AG04450 (cell line): Measurements from ENCODE around the gene SKAP1. TPM values are rescaled to one million over a fixed set of nuclear protein-coding genes. Genes with fewer than 3 reads are reported as not detected.

Source experiments
- CTCF ChIA-PET: fragments of 300-600, 350-600 bp; formaldehyde crosslinking; extraction: SDS; loops from one replicate; lab custom pipeline; 2022; ENCODE audit warnings: antibody characterized with exemption, inconsistent platforms; lab: Charles Lee
- POLR2A ChIA-PET: fragments of 350-600 bp; formaldehyde crosslinking; extraction: SDS; loops from one replicate; lab custom pipeline; 2021; ENCODE audit warnings: antibody characterized with exemption, inconsistent platforms; lab: Yijun Ruan, JAX
- DNase-seq: peaks from one replicate; pipeline ENCODE4 v3.0.0-alpha.2; 2011; ENCODE audit warnings: low read depth, low spot score
- H3K27ac ChIP-seq: one replicate; pipeline ENCODE4 v1.5.1; 2012; ENCODE audit warnings: low read depth, low read length, control low read depth
- H3K27me3 ChIP-seq: one replicate; pipeline ENCODE4 v1.6.0; 2012; ENCODE audit warnings: low read length; ENCODE audit not compliant: control insufficient read depth, insufficient read depth
- H3K4me3 ChIP-seq: 2 replicates; pipeline ENCODE4 v1.5.1; 2011; ENCODE audit warnings: mild to moderate bottlenecking, low read depth, low read length, control low read depth
- H3K9me3 ChIP-seq: 2 replicates; pipeline ENCODE4 v1.5.1; 2012; ENCODE audit warnings: low read length; ENCODE audit not compliant: control insufficient read depth, insufficient read depth
- CTCF ChIP-seq: IDR thresholded peaks from 2 replicates; pipeline ENCODE4 v1.5.1; 2011; ENCODE audit warnings: low read depth, low read length, control low read depth, inconsistent platforms
- polyA plus RNA-seq: library from polyadenylated mRNA; depleted of rRNA; stranded (reverse); fragments of >200 nt; gene quantifications from 2 replicates; pipeline ENCODE4 v1.2.3, GENCODE V29; 2011

Gene SKAP1
- polyA plus RNA-seq, 1 experiment = not detected

GRCh38 chr17:48308581-48308980 is 121.4 kb downstream of the SKAP1 start:
- H3K9me3 ChIP-seq = no peaks in the 10 kb centered on the region
- H3K27me3 ChIP-seq = peaks cover 51% of the 10 kb centered on the region
- ChIA-PET CTCF (interaction anchor here (0.6 to 2.7 kb wide), 37 partner anchors 15 to 1334 kb away, joined by 3 to 41 read pairs (median 5); partner anchors contain the start of genes HOXB5, HOXB8 and HOXB9), POLR2A (no interaction called here)
- no peak overlapping the region for H3K27ac ChIP-seq
- TF ChIP-seq CTCF = no peak
- no peak overlapping the region for H3K4me3 ChIP-seq
- DNase-seq = no peak

DNA sequence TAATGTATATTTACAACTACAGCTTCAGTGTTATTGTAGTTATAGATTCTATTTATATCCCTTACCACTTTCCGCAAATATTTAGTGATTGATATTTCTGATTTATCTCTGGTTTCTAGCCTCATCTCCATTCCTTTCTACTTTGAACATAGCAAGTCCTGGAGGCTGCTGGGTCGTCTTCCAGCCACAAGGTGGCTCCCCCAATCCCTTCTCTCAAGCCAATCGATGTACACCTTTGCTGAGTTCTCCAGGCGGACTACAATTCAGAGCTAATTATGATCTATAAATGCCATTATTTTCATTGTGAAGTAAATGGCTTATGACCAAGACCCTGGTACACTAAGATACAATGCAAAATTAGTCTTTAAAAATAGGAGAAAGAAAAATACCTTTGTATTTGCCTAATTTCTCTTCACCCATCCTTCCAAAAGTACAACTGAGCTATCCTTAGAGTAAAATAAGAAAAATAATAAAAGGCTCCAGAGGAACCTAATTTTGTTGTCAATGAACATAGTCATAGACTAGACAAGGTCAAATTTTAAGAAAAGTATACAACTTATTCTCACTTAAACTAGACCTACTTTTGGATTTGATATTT is 122.1 kb downstream of the SKAP1 start:
- peak; percentile 96 for TF ChIP-seq CTCF
- Histone ChIP-seq H3K9me3 (no peaks in the 10 kb centered on the region), H3K27ac (no peak overlapping the region), H3K27me3 (peaks cover 51% of the 10 kb centered on the region), H3K4me3 (no peak overlapping the region)
- peak; percentile 32 for DNase-seq
- CTCF ChIA-PET = interaction anchor here (0.5 to 2.7 kb wide), 38 partner anchors 15 to 1333 kb away, joined by 3 to 41 read pairs (median 5); partner anchors contain the start of genes HOXB5, HOXB8 and HOXB9
- POLR2A ChIA-PET = no interaction called here

DNA sequence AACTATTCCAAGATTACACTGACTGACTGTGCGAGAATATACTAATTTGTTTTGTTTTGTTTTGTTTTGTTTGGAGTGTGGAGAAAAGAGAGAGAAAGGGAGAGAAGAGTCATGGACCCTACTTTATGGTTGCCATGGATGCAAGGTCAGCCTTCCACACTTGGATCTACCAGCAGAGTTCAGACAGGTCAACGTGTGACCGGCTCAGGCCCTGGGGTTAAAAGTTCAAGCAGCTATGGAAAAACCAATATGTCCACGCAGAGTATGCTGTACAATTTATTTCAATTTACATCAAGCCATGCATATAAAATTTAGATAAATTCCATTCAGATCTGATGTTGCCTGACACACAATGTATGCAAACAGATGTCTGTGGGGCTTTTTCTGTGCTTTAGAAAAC is 122.8 kb downstream of the SKAP1 start:
- H3K27me3 ChIP-seq = peaks cover 50% of the 10 kb centered on the region
- POLR2A ChIA-PET = no interaction called here
- CTCF ChIA-PET = interaction anchor here (0.5 to 2.7 kb wide), 17 partner anchors 14 to 322 kb away, joined by 3 to 41 read pairs (median 7); partner anchors contain the start of genes HOXB5 and HOXB9

GRCh38 chr17:48301002-48301401 is 129.0 kb downstream of the SKAP1 start:
- Histone ChIP-seq H3K27me3 (peaks cover 30% of the 10 kb centered on the region), H3K9me3 (no peaks in the 10 kb centered on the region), H3K27ac (no peak overlapping the region), H3K4me3 (no peak overlapping the region)
- no peak for TF ChIP-seq CTCF
- POLR2A ChIA-PET = no interaction called here
- CTCF ChIA-PET = no interaction called here
- no peak for DNase-seq

More for the DNA sequence above, 122.8 kb downstream of the SKAP1 start:
- H3K27ac ChIP-seq = no peak overlapping the region
- no peak for DNase-seq
- TF ChIP-seq CTCF = no peak
- no peak overlapping the region for H3K4me3 ChIP-seq
- no peaks in the 10 kb centered on the region for H3K9me3 ChIP-seq

DNA sequence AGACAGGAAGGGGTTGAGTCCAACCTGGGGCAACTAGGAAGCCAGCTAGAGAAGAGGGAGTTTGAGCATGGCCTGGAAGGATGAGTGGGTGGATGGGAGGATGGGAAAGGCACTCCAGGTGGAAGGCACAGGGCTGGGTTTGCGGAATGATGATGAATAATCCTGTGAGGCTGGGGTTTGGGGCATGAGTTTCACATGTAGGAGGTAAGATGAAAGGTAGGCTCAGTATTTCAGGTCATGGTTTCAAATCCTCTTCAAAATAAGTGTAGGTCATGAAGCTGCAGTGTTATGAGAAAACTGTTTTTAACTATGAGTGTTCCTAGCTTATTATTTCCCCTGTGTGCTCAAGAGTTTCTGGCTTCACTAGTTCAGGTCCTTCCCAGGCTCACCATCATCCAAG is 130.3 kb downstream of the SKAP1 start:
- TF ChIP-seq CTCF = no peak
- CTCF ChIA-PET = interaction anchor here (1.3 kb wide), 1 partner anchor 319 kb away, joined by 4 read pairs; no protein-coding TSS in a partner anchor
- Histone ChIP-seq H3K27me3 (peaks cover 32% of the 10 kb centered on the region), H3K4me3 (no peak overlapping the region), H3K27ac (no peak overlapping the region), H3K9me3 (no peaks in the 10 kb centered on the region)
- DNase-seq = no peak
- POLR2A ChIA-PET = no interaction called here
